Loucy (cell line): ENCODE data around the gene GPC2.

Experiments
- H2AFZ ChIP-seq: fragments of 200-600 bp; sonication (generic); 2 replicates; pipeline ENCODE4 v1.6.0; 2016; ENCODE audit warnings: antibody characterized with exemption, mild to moderate bottlenecking, low read length, moderate library complexity
- H3F3A ChIP-seq: fragments of 200-600 bp; 2 replicates; pipeline ENCODE4 v1.6.0; 2016; ENCODE audit warnings: antibody characterized with exemption, low read depth, mild to moderate bottlenecking
- H3K27me3 ChIP-seq: fragments of 200-600 bp; sonication (generic); 2 replicates; pipeline ENCODE4 v1.6.1; 2014; ENCODE audit warnings: low read length, mild to moderate bottlenecking; ENCODE audit not compliant: insufficient read depth, poor library complexity, severe bottlenecking
- H3K36me3 ChIP-seq: fragments of 200-600 bp; sonication (generic); 2 replicates; pipeline ENCODE4 v1.6.1; 2016; ENCODE audit warnings: low read length; ENCODE audit not compliant: insufficient read depth
- H3K4me1 ChIP-seq: fragments of 200-600 bp; sonication (generic); 2 replicates; pipeline ENCODE4 v1.5.1; 2014; ENCODE audit warnings: low read length, mild to moderate bottlenecking; ENCODE audit not compliant: insufficient read depth, poor library complexity, severe bottlenecking
- H3K4me2 ChIP-seq: fragments of 200-600 bp; sonication (generic); 2 replicates; pipeline ENCODE4 v1.6.0; 2014; ENCODE audit warnings: antibody characterized with exemption, low read length, low read depth, mild to moderate bottlenecking; ENCODE audit not compliant: poor library complexity, severe bottlenecking
- H3K4me3 ChIP-seq: fragments of 200-600 bp; sonication (generic); 2 replicates; pipeline ENCODE4 v1.5.1; 2014; ENCODE audit warnings: low read length, mild to moderate bottlenecking, mixed read lengths; ENCODE audit not compliant: poor library complexity, severe bottlenecking
- H3K79me2 ChIP-seq: fragments of 200-600 bp; sonication (generic); 2 replicates; pipeline ENCODE4 v1.6.1; 2014; ENCODE audit warnings: low read length; ENCODE audit not compliant: insufficient read depth
- H3K9ac ChIP-seq: fragments of 200-600 bp; sonication (generic); 2 replicates; pipeline ENCODE4 v1.6.0; 2014; ENCODE audit warnings: mild to moderate bottlenecking, low read depth, low read length, moderate library complexity; ENCODE audit not compliant: poor library complexity, severe bottlenecking
- H3K9me2 ChIP-seq: fragments of 200-600 bp; sonication (generic); replicated peaks from 2 replicates; pipeline ENCODE4 v1.6.1; 2016; ENCODE audit warnings: low read depth, low read length, mixed read lengths
- H3K9me3 ChIP-seq: fragments of 200-600 bp; sonication (generic); 2 replicates; pipeline ENCODE4 v1.6.1; 2014; ENCODE audit warnings: mild to moderate bottlenecking, antibody characterized with exemption, low read length, low read depth; ENCODE audit not compliant: insufficient read depth
- H4K20me1 ChIP-seq: fragments of 200-600 bp; sonication (generic); 2 replicates; pipeline ENCODE4 v1.6.0; 2014; ENCODE audit warnings: antibody characterized with exemption, low read length, mild to moderate bottlenecking; ENCODE audit not compliant: insufficient read depth, poor library complexity, severe bottlenecking
- CTCF ChIP-seq: fragments of 200-600 bp; sonication (generic); conservative IDR thresholded peaks from 2 replicates; pipeline ENCODE4 v1.5.1; 2014; ENCODE audit warnings: mild to moderate bottlenecking, antibody characterized with exemption, low read length
- EZH2phosphoT487 ChIP-seq: fragments of 200-600 bp; IDR thresholded peaks from 2 replicates; pipeline ENCODE4 v1.6.1; 2018; ENCODE audit warnings: antibody characterized with exemption, mild to moderate bottlenecking, moderate library complexity, borderline replicate concordance

Gene GPC2

GRCh38 chr7:100154651-100155491, 22.3 kb downstream of the GPC2 start:
- Histone ChIP-seq H3K4me1 (peaks cover 31% of the 10 kb centered on the region), H3K9me2 (no peaks in the 10 kb centered on the region), H4K20me1 (peaks cover 16% of the 10 kb centered on the region), H3F3A (peaks cover 3% of the 10 kb centered on the region; the same call in 1 of the 2 replicates), H3K36me3 (peaks cover 9% of the 10 kb centered on the region; the same call in 1 of the 2 replicates), H3K9ac (no peak overlapping the region), H3K4me3 (no peak overlapping the region), H3K79me2 (peaks cover 44% of the 10 kb centered on the region), H2AFZ (no peak overlapping the region), H3K9me3 (no peaks in the 10 kb centered on the region), H3K4me2 (no peak overlapping the region), H3K27me3 (no peaks in the 10 kb centered on the region)
- TF ChIP-seq CTCF = no peak
- TF ChIP-seq EZH2phosphoT487 = no peak

GRCh38 chr7:100153708-100154535, 23.3 kb downstream of the GPC2 start:
- peaks cover 29% of the 10 kb centered on the region for H3K4me1 ChIP-seq
- peaks cover 17% of the 10 kb centered on the region for H4K20me1 ChIP-seq
- H3K79me2 ChIP-seq = peaks cover 50% of the 10 kb centered on the region
- no peak overlapping the region for H3K9ac ChIP-seq
- H2AFZ ChIP-seq = no peak overlapping the region
- H3K27me3 ChIP-seq = no peaks in the 10 kb centered on the region
- no peaks in the 10 kb centered on the region for H3K9me2 ChIP-seq
- no peak overlapping the region for H3K4me3 ChIP-seq
- peaks cover 9% of the 10 kb centered on the region; the same call in 1 of the 2 replicates for H3K36me3 ChIP-seq
- peaks cover 3% of the 10 kb centered on the region; the same call in 1 of the 2 replicates for H3F3A ChIP-seq
- H3K4me2 ChIP-seq = no peak overlapping the region
- no peaks in the 10 kb centered on the region for H3K9me3 ChIP-seq
- TF ChIP-seq CTCF (no peak), EZH2phosphoT487 (no peak)

- Histone ChIP-seq H4K20me1 (peaks cover 13% of the 10 kb centered on the region), H3K36me3 (peaks cover 9% of the 10 kb centered on the region; the same call in 1 of the 2 replicates), H3K9ac (no peak overlapping the region), H3K27me3 (no peaks in the 10 kb centered on the region), H3K4me1 (peaks cover 30% of the 10 kb centered on the region), H3K9me2 (no peaks in the 10 kb centered on the region), H3K79me2 (peaks cover 44% of the 10 kb centered on the region), H2AFZ (no peak overlapping the region), H3K9me3 (no peaks in the 10 kb centered on the region), H3K4me2 (no peak overlapping the region), H3K4me3 (no peak overlapping the region), H3F3A (peaks cover 3% of the 10 kb centered on the region; the same call in 1 of the 2 replicates)
- no peak for TF ChIP-seq EZH2phosphoT487
- no peak for TF ChIP-seq CTCF
Observed at GRCh38 chr7:100152937-100153666, 24.1 kb downstream of the GPC2 start.
